Measurements from ENCODE around the gene RC3H2.

DNA sequence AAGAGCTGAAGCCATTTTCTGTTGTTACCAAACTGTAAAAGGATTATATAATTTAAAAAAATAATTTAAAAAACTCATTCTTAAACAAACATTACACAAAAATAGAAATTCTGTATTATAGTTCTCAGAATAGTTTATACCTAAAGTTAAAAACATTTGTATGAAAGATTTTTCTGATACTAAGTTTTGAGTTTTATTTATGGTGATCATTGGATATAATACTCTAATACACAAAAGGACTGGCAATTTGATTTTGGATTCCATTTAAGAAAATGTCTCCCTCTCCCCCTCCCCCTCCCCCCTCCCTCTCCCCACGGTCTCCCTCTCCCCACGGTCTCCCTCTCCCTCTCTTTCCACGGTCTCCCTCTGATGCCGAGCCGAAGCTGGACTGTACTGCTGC lies 39.1 kb downstream of the RC3H2 start:
- TF ChIP-seq, protein P1, sequence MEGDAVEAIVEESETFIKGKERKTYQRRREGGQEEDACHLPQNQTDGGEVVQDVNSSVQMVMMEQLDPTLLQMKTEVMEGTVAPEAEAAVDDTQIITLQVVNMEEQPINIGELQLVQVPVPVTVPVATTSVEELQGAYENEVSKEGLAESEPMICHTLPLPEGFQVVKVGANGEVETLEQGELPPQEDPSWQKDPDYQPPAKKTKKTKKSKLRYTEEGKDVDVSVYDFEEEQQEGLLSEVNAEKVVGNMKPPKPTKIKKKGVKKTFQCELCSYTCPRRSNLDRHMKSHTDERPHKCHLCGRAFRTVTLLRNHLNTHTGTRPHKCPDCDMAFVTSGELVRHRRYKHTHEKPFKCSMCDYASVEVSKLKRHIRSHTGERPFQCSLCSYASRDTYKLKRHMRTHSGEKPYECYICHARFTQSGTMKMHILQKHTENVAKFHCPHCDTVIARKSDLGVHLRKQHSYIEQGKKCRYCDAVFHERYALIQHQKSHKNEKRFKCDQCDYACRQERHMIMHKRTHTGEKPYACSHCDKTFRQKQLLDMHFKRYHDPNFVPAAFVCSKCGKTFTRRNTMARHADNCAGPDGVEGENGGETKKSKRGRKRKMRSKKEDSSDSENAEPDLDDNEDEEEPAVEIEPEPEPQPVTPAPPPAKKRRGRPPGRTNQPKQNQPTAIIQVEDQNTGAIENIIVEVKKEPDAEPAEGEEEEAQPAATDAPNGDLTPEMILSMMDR (IDR thresholded peaks at IDR 0.05), result no peak
- no peak for TF ChIP-seq EP300 (IDR thresholded peaks at IDR 0.05)
